HG03196 (cell line): Measurements from ENCODE around the gene NAA25.
"Not testable (repeated sequence)": the region's sequence is repeated elsewhere in the genome, so short reads cannot be mapped to it uniquely, and the experiment has no call there.

Experiments
- ATAC-seq: cut with Tn5 transposase; IDR thresholded peaks from one replicate; pipeline ENCODE4 v1.9.1; 2021; ENCODE audit not compliant: unreplicated experiment

NAA25 gene

GRCh38 chr12:112116232-112117060 is 7.9 kb upstream of the NAA25 start:
- ATAC-seq = no peak

GRCh38 chr12:112115259-112116045 is 6.9 kb upstream of the NAA25 start:
- ATAC-seq = no peak

GRCh38 chr12:112112409-112113133 is 4.0 kb upstream of the NAA25 start:
- ATAC-seq = no peak

GRCh38 chr12:112111931-112112330 is 3.3 kb upstream of the NAA25 start:
- ATAC-seq = no peak

GRCh38 chr12:112110787-112111662 is 2.4 kb upstream of the NAA25 start:
- not testable (repeated sequence) for ATAC-seq

GRCh38 chr12:112107306-112108201 is 1.0 kb downstream of the NAA25 start:
- peak; percentile 10 for ATAC-seq

- no peak for ATAC-seq
These were observed 2.7 kb downstream of the NAA25 start for GRCh38 chr12:112105891-112106290.

GRCh38 chr12:112103758-112104503 is 4.7 kb downstream of the NAA25 start:
- ATAC-seq = no peak

GRCh38 chr12:112102746-112103145 is 5.8 kb downstream of the NAA25 start:
- ATAC-seq = not testable (repeated sequence)

GRCh38 chr12:112102127-112102526 is 6.5 kb downstream of the NAA25 start:
- no peak for ATAC-seq

- not testable (repeated sequence) for ATAC-seq
These were observed 8.1 kb downstream of the NAA25 start for GRCh38 chr12:112100500-112100899.

GRCh38 chr12:112097641-112098040 is 10.9 kb downstream of the NAA25 start:
- ATAC-seq = no peak

- no peak for ATAC-seq
These were observed 11.9 kb downstream of the NAA25 start for GRCh38 chr12:112096667-112097066.

- ATAC-seq = no peak
These were observed 12.5 kb downstream of the NAA25 start for GRCh38 chr12:112096070-112096469.

- ATAC-seq = no peak
These were observed 17.0 kb downstream of the NAA25 start for GRCh38 chr12:112091563-112091962.

- ATAC-seq = no peak
These were observed 20.7 kb downstream of the NAA25 start for GRCh38 chr12:112087851-112088250.

GRCh38 chr12:112087055-112087850 is 21.3 kb downstream of the NAA25 start:
- no peak for ATAC-seq

GRCh38 chr12:112066566-112066965 is 42.0 kb downstream of the NAA25 start:
- no peak for ATAC-seq
